HG03432 (cell line): Measurements from ENCODE around the gene ATG4B.
"Not testable (repeated sequence)": the region's sequence is repeated elsewhere in the genome, so short reads cannot be mapped to it uniquely, and the experiment has no call there.

Experiments
- ATAC-seq: cut with Tn5 transposase; IDR thresholded peaks from one replicate; pipeline ENCODE4 v1.9.1; 2021; ENCODE audit warnings: mild to moderate bottlenecking, moderate library complexity; ENCODE audit not compliant: unreplicated experiment

The ATG4B gene

DNA sequence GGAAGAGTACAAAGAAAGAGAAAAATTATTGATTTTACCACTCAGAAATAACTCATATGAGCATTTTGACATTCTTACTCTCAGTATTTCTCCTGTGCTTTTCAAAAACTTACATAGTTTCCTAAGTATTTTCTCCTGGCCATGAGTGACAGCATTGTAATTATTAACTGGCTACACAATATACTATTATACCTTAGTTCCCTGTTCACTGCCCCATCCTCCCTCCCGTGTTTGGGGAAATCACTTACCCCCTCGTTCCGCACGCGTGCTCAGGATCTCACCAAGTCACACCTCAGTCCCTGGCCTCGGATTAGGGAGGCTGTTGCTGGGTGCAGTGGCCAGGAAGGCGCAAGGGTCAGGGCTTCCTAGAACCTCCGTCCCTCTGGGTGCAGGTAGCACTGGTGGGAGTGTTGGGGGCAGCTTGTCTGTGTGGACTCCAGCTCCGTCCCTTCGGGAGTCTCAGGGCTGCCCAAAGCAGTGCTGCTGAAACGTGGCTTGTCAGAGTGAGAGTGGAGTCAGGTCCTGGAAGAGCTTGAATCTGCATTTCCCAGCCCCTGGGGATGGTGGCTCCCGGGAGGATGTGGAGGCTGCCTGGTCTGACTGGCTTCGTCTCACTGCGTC lies 23.2 kb downstream of the ATG4B start:
- no peak for ATAC-seq

DNA sequence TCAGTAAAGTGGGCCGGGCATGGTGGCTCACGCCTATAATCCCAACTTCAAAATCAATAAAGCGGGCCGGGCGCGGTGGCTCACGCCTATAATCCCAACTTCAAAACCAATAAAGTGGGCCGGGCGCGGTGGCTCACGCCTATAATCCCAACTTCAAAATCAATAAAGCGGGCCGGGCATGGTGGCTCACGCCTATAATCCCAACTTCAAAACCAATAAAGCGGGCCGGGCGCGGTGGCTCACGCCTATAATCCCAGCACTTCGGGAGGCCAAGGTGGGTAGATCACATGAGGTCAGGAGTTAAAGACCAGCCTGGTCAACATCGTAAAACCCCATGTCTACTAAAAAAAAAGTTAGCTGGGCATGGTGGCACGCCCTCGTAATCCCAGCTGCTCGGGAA lies 25.2 kb downstream of the ATG4B start:
- ATAC-seq: not testable (repeated sequence)

DNA sequence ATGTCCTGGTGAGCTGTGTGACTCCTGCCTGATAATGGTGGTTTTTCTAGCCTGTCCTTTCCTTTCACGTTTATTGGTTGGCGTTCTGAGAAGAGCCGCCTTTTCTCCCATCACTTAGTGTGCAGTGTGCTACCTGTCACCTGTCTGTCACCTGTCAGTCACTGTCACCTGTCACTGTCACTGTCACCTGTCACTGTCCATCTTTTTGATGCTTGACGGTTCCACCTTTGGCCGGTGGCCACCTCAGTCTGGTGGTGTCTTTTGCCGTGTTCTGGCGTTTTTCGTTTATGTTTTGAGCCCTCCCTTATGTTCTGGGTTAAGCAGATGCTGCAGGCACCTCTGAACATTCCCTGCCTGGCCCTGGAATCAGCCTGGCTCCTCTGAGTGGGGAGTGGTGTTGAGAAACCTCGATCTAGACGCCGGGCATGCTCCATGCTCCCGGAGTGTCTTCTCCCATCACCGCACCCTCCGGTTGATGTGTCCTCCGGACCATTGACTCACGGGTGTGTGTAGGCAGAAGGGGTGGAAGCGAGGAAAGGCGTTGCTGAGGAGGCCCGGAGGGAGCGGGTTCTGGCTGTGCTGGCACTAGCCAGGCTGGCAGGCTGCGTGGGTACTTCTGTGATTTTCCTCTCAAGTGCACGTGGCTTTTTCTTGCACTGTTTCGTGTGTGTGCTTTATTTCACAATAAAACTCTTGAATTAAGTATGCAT lies 28.4 kb downstream of the ATG4B start:
- no peak for ATAC-seq

DNA sequence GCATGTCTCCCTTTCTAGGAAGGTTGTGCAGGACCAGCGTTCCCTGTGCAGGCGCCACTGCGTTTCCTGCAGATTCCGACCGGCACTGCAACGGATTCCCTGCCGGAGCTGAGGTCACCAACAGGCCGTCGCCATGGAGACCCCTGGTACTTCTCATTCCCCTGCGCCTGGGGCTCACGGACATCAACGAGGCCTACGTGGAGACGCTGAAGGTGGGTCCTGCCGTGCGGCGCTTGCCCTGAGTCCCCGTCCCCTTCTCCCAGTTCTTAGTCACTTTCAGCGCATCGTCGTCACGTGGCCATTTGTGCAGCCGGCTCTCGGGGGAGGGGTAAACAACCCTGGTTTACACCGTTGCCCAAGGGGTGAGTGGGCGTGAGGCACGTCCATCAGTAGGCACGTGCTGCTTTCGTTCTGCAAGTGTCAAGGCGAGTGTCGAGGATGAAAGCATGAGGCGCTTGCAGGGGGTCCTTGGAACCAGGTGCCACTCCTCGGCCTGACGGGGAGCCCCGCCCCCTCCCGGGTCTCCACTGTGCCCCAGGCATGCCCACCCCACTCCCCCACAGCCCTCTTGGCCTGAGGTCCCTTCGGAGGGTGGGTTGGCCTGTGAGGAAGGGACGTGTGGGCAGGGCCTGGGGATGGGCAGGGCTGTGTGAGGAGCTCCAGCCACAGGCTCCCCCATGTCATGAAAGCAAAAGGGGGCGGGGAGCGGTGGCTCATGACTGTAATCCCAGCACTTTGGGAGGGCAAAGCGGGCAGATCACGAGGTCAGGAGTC lies 29.3 kb downstream of the ATG4B start:
- no peak for ATAC-seq

DNA sequence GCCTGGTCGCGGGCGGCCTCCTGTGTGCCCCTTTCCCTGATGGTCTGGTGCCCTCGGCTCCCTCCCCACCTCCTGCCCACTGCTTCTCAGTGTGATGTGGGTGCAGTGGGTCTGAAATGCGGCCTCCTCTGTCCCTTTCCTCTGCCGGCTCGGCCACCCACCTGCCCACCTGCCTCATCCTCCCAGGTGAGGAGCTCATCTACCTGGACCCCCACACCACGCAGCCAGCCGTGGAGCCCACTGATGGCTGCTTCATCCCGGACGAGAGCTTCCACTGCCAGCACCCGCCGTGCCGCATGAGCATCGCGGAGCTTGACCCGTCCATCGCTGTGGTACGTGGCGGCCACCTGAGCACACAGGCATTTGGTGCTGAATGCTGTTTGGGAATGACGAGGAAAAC lies 30.9 kb downstream of the ATG4B start:
- ATAC-seq: no peak

DNA sequence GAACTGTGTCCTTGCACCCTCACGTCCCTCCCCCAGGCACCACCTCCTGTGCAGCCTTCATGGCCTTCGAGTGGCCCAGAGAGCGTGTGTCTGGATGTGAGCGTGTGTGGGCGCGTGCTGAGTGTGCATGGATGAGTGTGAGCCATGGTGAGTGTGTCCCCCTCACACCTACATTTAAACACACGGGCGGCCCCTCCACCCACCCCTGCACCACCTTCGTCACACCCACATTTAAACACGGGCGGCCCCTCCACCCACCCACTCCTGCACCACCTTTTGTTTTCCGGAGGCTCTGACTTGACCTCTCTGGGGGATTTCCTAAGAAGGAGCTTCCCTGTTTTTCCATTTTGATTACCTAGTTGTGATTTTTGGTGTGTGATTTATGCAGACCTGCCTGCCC lies 31.3 kb downstream of the ATG4B start:
- ATAC-seq: no peak

DNA sequence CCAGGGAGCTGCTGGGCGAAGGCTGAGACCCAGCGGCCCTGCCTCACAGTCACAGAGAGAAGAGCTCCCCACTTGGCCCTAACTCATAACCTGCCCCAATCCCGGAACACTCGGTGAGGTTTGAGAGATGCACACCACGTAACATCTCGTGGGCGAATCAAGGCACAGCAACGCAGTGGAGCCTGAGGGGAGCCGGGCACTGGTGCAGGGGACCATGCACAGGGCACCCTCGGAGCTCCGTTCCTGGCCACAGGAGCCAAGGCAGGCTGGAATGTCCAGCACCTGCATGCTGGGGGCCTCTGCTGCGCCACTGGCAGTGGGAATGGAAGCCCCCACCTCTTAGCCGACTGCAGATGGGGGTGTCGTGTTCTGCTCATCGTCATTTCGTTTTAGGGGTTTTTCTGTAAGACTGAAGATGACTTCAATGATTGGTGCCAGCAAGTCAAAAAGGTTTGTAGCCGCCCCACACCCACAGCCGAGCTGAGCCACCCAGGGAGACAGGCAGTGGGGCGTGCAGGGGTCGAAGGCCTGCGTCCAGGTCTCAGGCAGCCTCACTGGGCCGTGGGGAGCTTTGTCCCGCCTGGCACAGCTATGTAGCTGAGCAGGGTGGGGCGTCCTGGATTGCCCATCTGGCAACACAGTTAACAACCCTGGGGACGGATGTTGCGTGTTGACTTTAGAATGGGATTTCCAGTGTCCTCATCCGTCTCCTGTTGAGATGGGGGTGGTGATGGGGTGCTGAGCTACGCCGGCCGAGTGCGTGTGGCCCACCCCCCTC lies 33.0 kb downstream of the ATG4B start:
- ATAC-seq: no peak

DNA sequence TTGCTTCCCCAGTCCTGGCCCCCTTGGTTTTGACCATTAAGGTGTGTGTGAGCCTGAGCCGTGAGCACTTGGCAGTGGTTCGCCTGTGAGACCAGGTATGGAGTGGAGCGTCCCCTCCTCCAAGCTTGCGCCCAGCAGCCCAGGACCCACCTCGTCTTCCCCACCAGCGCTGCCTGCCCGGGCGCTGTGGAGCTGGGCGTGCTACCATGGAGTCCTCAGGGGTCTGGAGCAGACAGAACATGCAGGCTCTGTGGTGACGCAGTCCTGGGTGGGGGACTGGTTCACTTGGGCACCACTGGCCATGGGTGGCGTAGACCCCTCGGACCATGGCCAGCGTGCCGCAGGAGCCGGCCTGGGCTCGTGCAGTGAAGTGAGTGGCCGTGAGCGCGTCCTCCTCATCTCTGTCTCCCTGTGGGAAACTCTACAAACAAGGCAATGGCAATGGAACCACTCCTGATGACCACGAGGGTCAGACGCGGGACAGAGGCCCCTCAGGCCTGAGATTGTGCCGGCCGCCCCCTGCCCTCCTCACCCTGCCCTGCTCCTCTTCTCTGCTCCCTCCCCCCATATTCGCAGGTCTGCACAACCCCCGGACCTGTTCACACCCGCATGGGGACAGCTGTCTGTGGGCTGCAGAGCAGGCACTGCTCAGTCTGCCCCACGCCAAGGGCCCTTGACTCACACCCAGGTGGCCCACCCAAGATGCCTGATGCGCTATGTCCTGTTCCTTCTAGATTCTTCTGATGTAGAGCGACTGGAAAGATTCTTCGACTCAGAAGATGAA lies 34.2 kb downstream of the ATG4B start:
- ATAC-seq: no peak

DNA sequence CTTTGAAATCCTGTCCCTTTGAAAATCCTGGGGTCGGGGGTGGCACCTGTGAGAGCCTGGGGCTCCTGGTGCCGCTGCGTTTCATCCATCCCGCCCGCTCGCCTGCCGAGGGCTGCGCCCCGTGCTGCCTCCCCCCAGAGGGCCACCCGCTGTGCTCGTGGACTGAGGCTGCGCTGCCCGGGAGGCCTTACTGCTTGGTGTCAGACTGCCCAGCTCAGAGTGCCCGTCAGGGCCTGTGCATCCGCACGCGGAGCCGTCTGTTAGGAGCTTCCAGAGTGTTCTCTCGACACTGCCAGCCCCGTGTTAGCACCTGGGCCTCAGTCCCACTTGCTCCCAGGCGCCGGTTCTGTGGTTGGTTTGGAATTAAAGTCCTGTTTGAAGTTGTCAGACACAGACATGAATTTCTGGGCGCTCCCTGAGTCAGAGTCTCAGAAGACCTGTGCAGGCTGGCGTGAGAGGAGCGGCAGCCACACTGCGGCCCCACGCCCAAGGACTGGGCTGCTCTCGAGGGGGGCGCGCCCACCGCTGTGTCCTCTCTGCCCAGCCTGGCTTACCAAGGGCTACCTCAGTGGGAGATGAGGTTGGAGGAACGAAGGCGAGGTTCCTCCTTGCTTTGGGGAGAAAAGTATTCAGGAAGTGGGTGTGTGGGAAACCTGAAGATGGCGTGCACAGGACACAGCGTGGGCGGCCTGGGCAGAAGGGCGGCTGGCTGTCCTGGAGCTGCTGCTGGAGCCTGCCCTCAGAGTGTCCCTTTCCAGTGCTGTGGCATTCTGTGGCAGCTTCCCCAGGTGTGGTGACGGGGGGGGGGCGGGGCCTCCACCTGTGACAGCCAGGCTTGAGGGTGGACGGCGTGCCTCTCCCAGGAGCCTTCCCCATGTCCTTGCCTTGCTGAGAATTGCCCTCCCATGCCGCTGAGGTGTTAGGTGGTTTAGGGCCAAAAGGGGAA lies 35.0 kb downstream of the ATG4B start:
- no peak for ATAC-seq

DNA sequence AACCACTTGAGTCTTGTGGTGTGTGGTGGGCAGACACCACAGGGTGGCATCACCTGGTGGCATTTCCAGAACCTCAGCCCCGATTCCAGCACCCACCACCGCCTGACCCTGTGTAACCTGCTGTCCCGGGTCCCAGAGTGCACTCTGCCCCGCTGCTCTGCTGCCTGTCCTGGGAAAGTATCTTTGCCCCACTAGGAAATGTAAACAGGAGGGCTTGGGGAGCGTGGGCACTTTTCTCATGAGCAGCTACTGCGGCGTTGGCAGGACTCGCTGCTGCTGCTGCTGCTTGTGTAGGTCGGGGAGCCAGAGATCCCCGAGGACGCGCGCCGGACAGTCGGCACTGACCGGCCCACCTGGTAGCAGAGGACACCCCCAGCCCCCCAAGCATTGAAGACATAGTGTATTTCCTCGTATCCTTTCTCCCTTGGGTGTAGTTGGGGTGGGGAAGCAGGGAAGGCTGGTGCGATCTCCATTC lies 35.7 kb downstream of the ATG4B start:
- no peak for ATAC-seq

DNA sequence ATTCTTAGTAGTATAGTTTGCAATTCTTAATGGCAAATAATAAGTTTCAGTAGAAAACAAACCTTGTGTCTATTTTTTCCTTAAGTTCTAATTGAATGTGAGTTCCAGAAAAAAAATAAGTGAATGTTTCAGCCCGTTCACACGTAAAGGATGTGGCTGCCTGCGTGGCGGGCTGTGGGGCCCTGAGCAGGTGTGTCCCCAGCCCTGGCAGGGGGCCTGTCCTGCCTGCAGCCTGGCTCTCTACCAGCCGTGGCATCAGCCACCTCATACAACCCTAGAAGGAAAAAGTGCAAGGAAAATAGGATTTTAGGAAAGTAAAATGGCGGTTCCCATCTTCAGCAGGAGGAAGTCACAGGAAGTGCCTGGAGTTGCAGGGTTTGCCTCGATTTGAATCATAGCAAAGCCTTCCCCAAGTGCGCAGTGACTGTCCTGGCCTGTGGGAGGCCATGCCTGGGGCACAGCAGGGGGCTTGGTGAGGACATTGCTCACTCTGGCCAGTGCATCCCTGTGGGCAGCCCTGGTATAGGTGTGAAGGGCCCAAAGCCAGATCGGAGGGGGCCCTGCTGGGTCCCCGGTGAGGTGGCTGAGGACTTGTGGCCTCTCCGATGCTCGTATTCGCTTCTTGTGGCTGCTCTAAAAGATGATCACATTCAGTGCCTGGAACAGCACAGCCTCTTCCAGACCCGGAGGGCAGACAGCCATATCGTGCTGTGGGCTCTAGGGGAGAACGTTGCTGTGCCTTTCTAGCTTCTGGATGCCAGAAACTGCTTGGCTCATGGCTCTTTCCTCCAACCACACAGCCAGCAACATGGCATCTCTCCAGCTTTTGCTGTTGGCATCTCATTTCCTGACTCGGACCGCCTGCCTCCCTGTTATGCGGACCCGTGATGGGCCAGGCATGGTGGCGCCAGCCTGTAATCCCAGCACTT lies 36.6 kb downstream of the ATG4B start:
- ATAC-seq: no peak

DNA sequence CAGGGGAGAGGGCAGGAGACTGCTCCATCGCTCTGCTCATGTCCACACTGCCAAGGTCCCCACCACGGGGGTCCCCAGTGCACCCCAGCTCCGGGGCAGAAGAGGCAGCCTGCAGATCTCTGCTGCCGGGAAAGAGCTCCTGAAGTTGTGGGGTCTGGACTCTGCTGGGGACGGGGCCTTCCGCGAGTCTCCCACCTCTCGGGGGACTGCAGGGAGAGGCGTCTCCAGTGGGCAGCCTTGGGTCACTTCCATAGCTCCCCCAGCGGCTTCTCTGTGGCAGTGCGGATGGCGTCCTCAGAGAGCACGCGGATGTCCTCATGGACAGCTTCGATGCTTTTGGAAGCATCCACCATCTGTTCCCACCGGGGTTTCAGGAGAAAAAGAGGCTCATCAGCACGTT lies 38.4 kb downstream of the ATG4B start:
- no peak for ATAC-seq

DNA sequence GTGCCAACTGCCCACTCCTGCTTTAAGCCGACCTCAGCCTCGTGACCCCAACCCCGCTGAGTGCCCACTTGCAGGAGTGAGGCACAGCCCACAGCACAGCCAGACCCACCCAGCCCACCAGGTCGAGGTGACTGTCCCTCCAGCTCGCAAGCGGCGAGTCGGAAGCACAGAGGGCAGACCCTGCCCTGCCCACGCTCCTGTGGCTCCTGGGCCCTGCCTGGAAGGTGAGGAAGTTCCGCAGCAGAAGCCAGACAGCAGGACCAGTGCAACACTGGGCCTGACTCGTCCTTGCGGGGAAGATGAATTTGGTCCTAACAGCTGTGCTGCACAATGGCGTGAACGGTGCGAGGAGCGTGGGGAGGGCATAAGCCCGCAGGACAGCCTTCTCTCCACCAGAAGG lies 39.2 kb downstream of the ATG4B start:
- ATAC-seq: no peak

DNA sequence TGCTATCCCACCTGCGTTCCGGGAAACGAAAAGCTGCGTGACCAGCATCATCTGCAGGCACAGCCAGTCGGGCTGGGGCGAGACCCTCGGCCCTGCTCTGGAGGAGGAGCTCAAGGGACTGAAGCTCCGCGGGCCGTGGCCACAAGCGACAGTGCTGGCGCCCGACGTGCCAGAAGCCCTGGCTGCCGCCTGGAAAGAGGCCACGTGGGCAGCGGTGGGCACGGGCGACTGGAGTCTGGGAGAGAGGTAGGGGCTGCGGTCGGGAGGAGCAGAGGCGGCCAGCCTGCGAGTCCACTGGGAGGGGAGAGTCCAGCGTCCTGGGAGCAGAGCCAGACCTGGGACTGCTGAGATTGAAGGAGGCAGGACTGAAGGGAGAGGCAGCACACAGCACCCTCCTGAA lies 39.9 kb downstream of the ATG4B start:
- no peak for ATAC-seq

DNA sequence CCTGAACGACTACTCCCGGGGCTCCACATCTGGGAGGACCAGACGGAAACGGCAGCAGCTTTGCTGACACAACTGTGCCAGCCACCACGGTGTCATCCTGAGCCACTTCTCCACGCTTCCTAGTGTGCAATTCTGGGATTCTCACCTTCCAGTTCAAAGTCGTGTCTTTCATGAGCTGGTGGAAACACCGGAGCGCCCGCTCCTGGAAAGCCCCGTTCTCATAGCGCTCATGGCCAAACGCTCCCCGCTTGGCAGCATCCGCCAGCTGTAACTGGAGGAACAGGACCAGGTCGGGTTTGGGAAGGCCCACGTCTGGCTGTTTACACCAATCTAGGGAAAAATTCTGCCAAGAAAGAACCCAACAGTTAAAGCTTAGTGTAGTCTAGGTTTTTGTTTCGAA lies 40.8 kb downstream of the ATG4B start:
- ATAC-seq: no peak

DNA sequence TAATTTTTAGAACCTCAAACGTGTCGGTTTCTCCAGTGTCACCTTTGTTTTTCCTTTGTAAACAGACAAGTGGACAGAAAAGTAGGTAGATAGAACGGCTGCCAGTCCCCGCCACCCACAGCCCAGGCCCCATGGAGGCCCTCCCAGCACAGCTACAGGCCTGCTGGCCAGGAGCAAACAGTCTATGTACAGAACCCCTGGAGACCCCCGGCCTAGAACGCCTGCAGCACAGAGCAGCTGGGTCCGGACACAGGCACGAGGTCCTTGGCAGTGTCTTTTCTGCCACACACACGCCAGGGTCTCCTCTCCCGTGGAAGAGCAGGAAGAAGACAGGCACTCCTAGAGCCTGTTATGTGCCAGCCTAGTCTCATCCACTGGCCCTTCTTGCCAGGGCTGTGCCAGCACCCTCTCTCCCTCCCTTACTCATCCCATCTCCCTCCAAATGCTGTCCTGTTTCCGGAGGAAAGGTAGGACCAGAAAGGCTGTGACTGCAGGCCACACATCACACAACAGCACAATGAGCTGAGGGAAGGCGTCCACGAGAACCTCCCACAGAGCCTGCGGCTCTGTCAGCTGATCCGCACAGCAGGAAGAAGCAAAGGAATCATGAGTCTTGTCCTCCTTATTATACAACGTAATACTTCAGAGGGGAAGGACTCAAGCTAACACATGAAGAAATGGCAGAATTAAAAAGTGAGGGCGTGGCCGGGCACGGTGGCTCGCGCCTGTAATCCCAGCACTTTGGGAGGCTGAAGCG lies 41.5 kb downstream of the ATG4B start:
- no peak for ATAC-seq

DNA sequence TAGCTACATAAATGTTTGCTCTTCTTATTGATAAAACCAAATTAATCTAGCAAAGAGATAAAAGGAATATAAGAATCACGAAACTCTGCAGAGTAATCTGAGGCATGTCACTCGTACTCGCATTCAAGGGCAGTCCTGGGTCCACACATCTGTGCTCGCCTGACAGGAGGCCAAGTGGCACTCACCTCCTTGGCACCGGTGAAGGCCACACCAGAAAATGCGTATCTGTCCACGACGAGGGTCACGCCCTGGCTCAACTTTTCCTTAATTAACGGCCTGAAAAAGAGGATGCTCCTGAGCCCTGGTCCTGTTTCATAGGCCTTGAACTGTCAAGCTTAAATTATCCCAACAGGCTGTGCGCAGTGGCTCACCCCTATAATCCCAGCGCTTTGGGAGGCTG lies 42.6 kb downstream of the ATG4B start:
- no peak for ATAC-seq
